HEK293 (cell line): Measurements from ENCODE around the gene CELF1.

Experiments used
- EGR2 ChIP-seq: fragments of 450-650 bp; formaldehyde crosslinking; IDR thresholded peaks from 2 replicates; pipeline ENCODE4 v1.5.1; 2016; ENCODE audit warnings: low read depth, missing biosample characterization, missing genetic modification characterization
- FEZF1 ChIP-seq: fragments of 450-650 bp; formaldehyde crosslinking; IDR thresholded peaks from 2 replicates; pipeline ENCODE4 v1.5.1; 2016; ENCODE audit warnings: missing biosample characterization, missing genetic modification characterization
- HOXC10 ChIP-seq: sonication (generic); formaldehyde crosslinking; IDR thresholded peaks from 2 replicates; pipeline ENCODE4 v1.8.1; 2023; ENCODE audit warnings: mild to moderate bottlenecking, missing genetic modification reagents
- HOXD13 ChIP-seq: sonication (generic); formaldehyde crosslinking; IDR thresholded peaks from 2 replicates; pipeline ENCODE4 v1.8.0; 2022; ENCODE audit warnings: missing genetic modification reagents, borderline replicate concordance
- IKZF3 ChIP-seq: fragments of 450-650 bp; IDR thresholded peaks from 2 replicates; pipeline ENCODE4 v1.5.0; 2018; ENCODE audit warnings: missing biosample characterization, mild to moderate bottlenecking, missing genetic modification characterization, moderate library complexity
- KLF16 ChIP-seq: fragments of 450-650 bp; formaldehyde crosslinking; IDR thresholded peaks from 2 replicates; pipeline ENCODE4 v1.5.1; 2017; ENCODE audit warnings: missing biosample characterization, missing genetic modification characterization
- KLF9 ChIP-seq: fragments of 450-650 bp; formaldehyde crosslinking; IDR thresholded peaks from 2 replicates; pipeline ENCODE4 v1.5.1; 2016; ENCODE audit warnings: missing biosample characterization, missing genetic modification characterization, low read depth
- MZF1 ChIP-seq: fragments of 450-650 bp; formaldehyde crosslinking; IDR thresholded peaks from 2 replicates; pipeline ENCODE4 v1.5.1; 2017; ENCODE audit warnings: missing biosample characterization, missing genetic modification characterization, borderline replicate concordance
- SP3 ChIP-seq: fragments of 450-650 bp; formaldehyde crosslinking; IDR thresholded peaks from 2 replicates; pipeline ENCODE4 v1.5.1; 2016; ENCODE audit warnings: missing biosample characterization, missing genetic modification characterization
- TCF7L2 ChIP-seq: IDR thresholded peaks from 2 replicates; pipeline ENCODE4 v1.6.1; 2011; ENCODE audit warnings: low read depth, mild to moderate bottlenecking, inconsistent platforms, low read length, moderate library complexity, borderline replicate concordance
- TRIM28 ChIP-seq: IDR thresholded peaks from 2 replicates; pipeline ENCODE4 v1.6.1; 2011; ENCODE audit warnings: low read length, control low read depth, borderline replicate concordance
- WT1 ChIP-seq: fragments of 450-650 bp; formaldehyde crosslinking; IDR thresholded peaks from 2 replicates; pipeline ENCODE4 v1.5.1; 2016; ENCODE audit warnings: missing biosample characterization, missing genetic modification characterization
- ZBTB7A ChIP-seq: fragments of 450-650 bp; formaldehyde crosslinking; IDR thresholded peaks from 2 replicates; pipeline ENCODE4 v1.5.1; 2016; ENCODE audit warnings: low read depth, missing biosample characterization, missing genetic modification characterization
- ZEB2 ChIP-seq: fragments of 450-650 bp; formaldehyde crosslinking; IDR thresholded peaks from 2 replicates; pipeline ENCODE4 v1.5.1; 2016; ENCODE audit warnings: missing biosample characterization, missing genetic modification characterization
- ZFP41 ChIP-seq: fragments of 450-650 bp; formaldehyde crosslinking; IDR thresholded peaks from 2 replicates; pipeline ENCODE4 v1.5.1; 2016; ENCODE audit warnings: missing biosample characterization, missing genetic modification characterization, borderline replicate concordance
- ZNF112 ChIP-seq: fragments of 450-650 bp; formaldehyde crosslinking; IDR thresholded peaks from 2 replicates; pipeline ENCODE4 v1.5.0; 2017; ENCODE audit warnings: missing biosample characterization, missing genetic modification characterization
- ZNF146 ChIP-seq: fragments of 450-650 bp; formaldehyde crosslinking; IDR thresholded peaks from 2 replicates; pipeline ENCODE4 v1.5.1; 2016; ENCODE audit warnings: missing biosample characterization, missing genetic modification characterization
- ZNF174 ChIP-seq: fragments of 450-650 bp; formaldehyde crosslinking; IDR thresholded peaks from 2 replicates; pipeline ENCODE4 v1.5.0; 2017; ENCODE audit warnings: missing biosample characterization, mild to moderate bottlenecking, missing genetic modification characterization
- ZNF202 ChIP-seq: fragments of 450-650 bp; formaldehyde crosslinking; IDR thresholded peaks from 2 replicates; pipeline ENCODE4 v1.5.1; 2016; ENCODE audit warnings: missing biosample characterization, missing genetic modification characterization, borderline replicate concordance
- ZNF223 ChIP-seq: fragments of 450-650 bp; formaldehyde crosslinking; IDR thresholded peaks from 2 replicates; pipeline ENCODE4 v1.5.1; 2016; ENCODE audit warnings: missing biosample characterization, missing genetic modification characterization
- ZNF239 ChIP-seq: fragments of 450-650 bp; formaldehyde crosslinking; IDR thresholded peaks from 2 replicates; pipeline ENCODE4 v1.5.1; 2016; ENCODE audit warnings: missing biosample characterization, missing genetic modification characterization
- ZNF354C ChIP-seq: fragments of 450-650 bp; formaldehyde crosslinking; IDR thresholded peaks from 2 replicates; pipeline ENCODE4 v1.5.1; 2016; ENCODE audit warnings: missing biosample characterization, missing genetic modification characterization, low read depth, borderline replicate concordance
- ZNF394 ChIP-seq: fragments of 450-650 bp; formaldehyde crosslinking; IDR thresholded peaks from 2 replicates; pipeline ENCODE4 v1.5.1; 2016; ENCODE audit warnings: missing biosample characterization, missing genetic modification characterization, mild to moderate bottlenecking, moderate library complexity, borderline replicate concordance
- ZNF488 ChIP-seq: fragments of 450-650 bp; formaldehyde crosslinking; IDR thresholded peaks from 2 replicates; pipeline ENCODE4 v1.5.1; 2016; ENCODE audit warnings: missing biosample characterization, missing genetic modification characterization
- ZNF513 ChIP-seq: fragments of 450-650 bp; IDR thresholded peaks from 2 replicates; pipeline ENCODE4 v1.5.1; 2018; ENCODE audit warnings: missing biosample characterization, missing genetic modification characterization
- ZNF514 ChIP-seq: fragments of 450-650 bp; formaldehyde crosslinking; IDR thresholded peaks from 2 replicates; pipeline ENCODE4 v1.5.1; 2016; ENCODE audit warnings: missing biosample characterization, missing genetic modification characterization
- ZNF692 ChIP-seq: fragments of 450-650 bp; formaldehyde crosslinking; IDR thresholded peaks from 2 replicates; pipeline ENCODE4 v1.5.1; 2016; ENCODE audit warnings: missing biosample characterization, missing genetic modification characterization
- ZNF701 ChIP-seq: fragments of 450-650 bp; formaldehyde crosslinking; IDR thresholded peaks from 2 replicates; pipeline ENCODE4 v1.5.1; 2016; ENCODE audit warnings: missing biosample characterization, missing genetic modification characterization
- ZNF707 ChIP-seq: fragments of 450-650 bp; formaldehyde crosslinking; IDR thresholded peaks from 2 replicates; pipeline ENCODE4 v1.5.1; 2016; ENCODE audit warnings: missing biosample characterization, missing genetic modification characterization
- ZNF837 ChIP-seq: fragments of 450-650 bp; formaldehyde crosslinking; IDR thresholded peaks from 2 replicates; pipeline ENCODE4 v1.5.1; 2016; ENCODE audit warnings: missing biosample characterization, missing genetic modification characterization
- ZXDB ChIP-seq: fragments of 450-650 bp; formaldehyde crosslinking; IDR thresholded peaks from 2 replicates; pipeline ENCODE4 v1.5.1; 2016; ENCODE audit warnings: missing biosample characterization, missing genetic modification characterization
- TF ChIP-seq, protein P1 (sequence below): fragments of 450-650 bp; IDR thresholded peaks from 2 replicates; pipeline ENCODE4 v1.5.1; 2018; ENCODE audit warnings: missing biosample characterization, mild to moderate bottlenecking, missing genetic modification characterization
- TF ChIP-seq, protein P2 (sequence below): fragments of 450-650 bp; formaldehyde crosslinking; IDR thresholded peaks from 2 replicates; pipeline ENCODE4 v1.5.1; 2016; ENCODE audit warnings: missing biosample characterization, missing genetic modification characterization
- TF ChIP-seq, protein P3 (sequence below): fragments of 450-650 bp; formaldehyde crosslinking; IDR thresholded peaks from 2 replicates; pipeline ENCODE4 v1.5.1; 2016; ENCODE audit warnings: missing biosample characterization, missing genetic modification characterization

Gene CELF1

GRCh38 chr11:47415949-47416472 lies 136.9 kb downstream of the CELF1 start (continued):
- TF ChIP-seq ZNF394 (tag by site-specific recombination) (no peak), HOXC10 (CRISPR knock-in tag) (no peak), ZNF707 (tag by site-specific recombination) (no peak), ZNF239 (tag by site-specific recombination) (no peak), ZNF146 (tag by site-specific recombination) (no peak), ZFP41 (tag by site-specific recombination) (no peak), ZNF202 (tag by site-specific recombination) (no peak), WT1 (no peak), FEZF1 (tag by site-specific recombination) (peak; percentile 62), ZNF701 (tag by site-specific recombination) (no peak), ZNF488 (no peak), TRIM28 (no peak), KLF16 (tag by site-specific recombination) (no peak), ZBTB7A (tag by site-specific recombination) (no peak), SP3 (no peak), KLF9 (tag by site-specific recombination) (peak; percentile 44; the same call in 1 of the 2 replicates), HOXD13 (CRISPR knock-in tag) (no peak), ZNF112 (tag by site-specific recombination) (no peak), ZNF692 (tag by site-specific recombination) (0 out of 2 replicates have a peak, but pooled peaks have one; percentile 43), ZNF174 (no peak), EGR2 (no peak; the same call in 1 of the 2 replicates), ZNF837 (no peak), ZNF513 (no peak), ZEB2 (tag by site-specific recombination) (peak; percentile 42), TCF7L2 (no peak), ZNF514 (no peak), ZNF354C (no peak), MZF1 (tag by site-specific recombination) (no peak), IKZF3 (tag by site-specific recombination) (peak; percentile 52; the same call in 1 of the 2 replicates), ZNF223 (tag by site-specific recombination) (no peak), ZXDB (tag by site-specific recombination) (0 out of 2 replicates have a peak, but pooled peaks have one; percentile 30)
- TF ChIP-seq, protein P1, sequence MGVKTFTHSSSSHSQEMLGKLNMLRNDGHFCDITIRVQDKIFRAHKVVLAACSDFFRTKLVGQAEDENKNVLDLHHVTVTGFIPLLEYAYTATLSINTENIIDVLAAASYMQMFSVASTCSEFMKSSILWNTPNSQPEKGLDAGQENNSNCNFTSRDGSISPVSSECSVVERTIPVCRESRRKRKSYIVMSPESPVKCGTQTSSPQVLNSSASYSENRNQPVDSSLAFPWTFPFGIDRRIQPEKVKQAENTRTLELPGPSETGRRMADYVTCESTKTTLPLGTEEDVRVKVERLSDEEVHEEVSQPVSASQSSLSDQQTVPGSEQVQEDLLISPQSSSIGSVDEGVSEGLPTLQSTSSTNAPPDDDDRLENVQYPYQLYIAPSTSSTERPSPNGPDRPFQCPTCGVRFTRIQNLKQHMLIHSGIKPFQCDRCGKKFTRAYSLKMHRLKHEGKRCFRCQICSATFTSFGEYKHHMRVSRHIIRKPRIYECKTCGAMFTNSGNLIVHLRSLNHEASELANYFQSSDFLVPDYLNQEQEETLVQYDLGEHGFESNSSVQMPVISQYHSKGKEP = 0 out of 2 replicates have a peak, but pooled peaks have one; percentile 25
- TF ChIP-seq, protein P2, sequence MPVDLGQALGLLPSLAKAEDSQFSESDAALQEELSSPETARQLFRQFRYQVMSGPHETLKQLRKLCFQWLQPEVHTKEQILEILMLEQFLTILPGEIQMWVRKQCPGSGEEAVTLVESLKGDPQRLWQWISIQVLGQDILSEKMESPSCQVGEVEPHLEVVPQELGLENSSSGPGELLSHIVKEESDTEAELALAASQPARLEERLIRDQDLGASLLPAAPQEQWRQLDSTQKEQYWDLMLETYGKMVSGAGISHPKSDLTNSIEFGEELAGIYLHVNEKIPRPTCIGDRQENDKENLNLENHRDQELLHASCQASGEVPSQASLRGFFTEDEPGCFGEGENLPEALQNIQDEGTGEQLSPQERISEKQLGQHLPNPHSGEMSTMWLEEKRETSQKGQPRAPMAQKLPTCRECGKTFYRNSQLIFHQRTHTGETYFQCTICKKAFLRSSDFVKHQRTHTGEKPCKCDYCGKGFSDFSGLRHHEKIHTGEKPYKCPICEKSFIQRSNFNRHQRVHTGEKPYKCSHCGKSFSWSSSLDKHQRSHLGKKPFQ (tag by site-specific recombination) = no peak
- TF ChIP-seq, protein P3, sequence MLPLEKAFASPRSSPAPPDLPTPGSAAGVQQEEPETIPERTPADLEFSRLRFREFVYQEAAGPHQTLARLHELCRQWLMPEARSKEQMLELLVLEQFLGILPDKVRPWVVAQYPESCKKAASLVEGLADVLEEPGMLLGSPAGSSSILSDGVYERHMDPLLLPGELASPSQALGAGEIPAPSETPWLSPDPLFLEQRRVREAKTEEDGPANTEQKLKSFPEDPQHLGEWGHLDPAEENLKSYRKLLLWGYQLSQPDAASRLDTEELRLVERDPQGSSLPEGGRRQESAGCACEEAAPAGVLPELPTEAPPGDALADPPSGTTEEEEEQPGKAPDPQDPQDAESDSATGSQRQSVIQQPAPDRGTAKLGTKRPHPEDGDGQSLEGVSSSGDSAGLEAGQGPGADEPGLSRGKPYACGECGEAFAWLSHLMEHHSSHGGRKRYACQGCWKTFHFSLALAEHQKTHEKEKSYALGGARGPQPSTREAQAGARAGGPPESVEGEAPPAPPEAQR = no peak
